Measurements from ENCODE around the gene SLIT1.

Gene SLIT1

GRCh38 chr10:97169063-97169462 lies 16.7 kb downstream of the SLIT1 start:
- no peak for DNase-seq

GRCh38 chr10:97168645-97169044 lies 17.1 kb downstream of the SLIT1 start:
- no peak for DNase-seq

- DNase-seq: no peak
These were observed 20.3 kb downstream of the SLIT1 start for GRCh38 chr10:97165499-97165898.

- no peak for DNase-seq
These were observed 21.8 kb downstream of the SLIT1 start for GRCh38 chr10:97163781-97164501.

GRCh38 chr10:97163181-97163580 lies 22.6 kb downstream of the SLIT1 start:
- no peak for DNase-seq

- DNase-seq: no peak
These were observed 26.0 kb downstream of the SLIT1 start for GRCh38 chr10:97159646-97160305.

- no peak for DNase-seq
These were observed 28.1 kb downstream of the SLIT1 start for GRCh38 chr10:97157578-97158095.

- DNase-seq: no peak
These were observed 31.0 kb downstream of the SLIT1 start for GRCh38 chr10:97154781-97155180.

GRCh38 chr10:97154162-97154561 lies 31.6 kb downstream of the SLIT1 start:
- DNase-seq: no peak

GRCh38 chr10:97153270-97153850 lies 32.4 kb downstream of the SLIT1 start:
- DNase-seq: no peak

- DNase-seq: no peak
These were observed 34.3 kb downstream of the SLIT1 start for GRCh38 chr10:97151307-97151914.

- DNase-seq: no peak
These were observed 35.1 kb downstream of the SLIT1 start for GRCh38 chr10:97150616-97151015.

- DNase-seq: no peak
These were observed 35.7 kb downstream of the SLIT1 start for GRCh38 chr10:97150013-97150595.

- no peak for DNase-seq
These were observed 36.7 kb downstream of the SLIT1 start for GRCh38 chr10:97149079-97149531.

- DNase-seq: no peak
These were observed 41.5 kb downstream of the SLIT1 start for GRCh38 chr10:97144297-97144696.

GRCh38 chr10:97142834-97143233 lies 42.9 kb downstream of the SLIT1 start:
- DNase-seq: no peak

GRCh38 chr10:97140902-97141745 lies 44.6 kb downstream of the SLIT1 start:
- DNase-seq: no peak

GRCh38 chr10:97140049-97140846 lies 45.5 kb downstream of the SLIT1 start:
- no peak for DNase-seq

- DNase-seq: no peak
These were observed 46.1 kb downstream of the SLIT1 start for GRCh38 chr10:97139651-97140048.

GRCh38 chr10:97138846-97139245 lies 46.9 kb downstream of the SLIT1 start:
- no peak for DNase-seq

GRCh38 chr10:97138174-97138573 lies 47.6 kb downstream of the SLIT1 start:
- DNase-seq: no peak

All from stimulated activated CD4-positive, alpha-beta T cell treated with anti-CD3 and anti-CD28 coated beads, Interleukin-4, amount 100 ng/mL, for 4 hours (primary cell).